ENCODE measurements around the gene LSAMP. TPM values are rescaled to one million over a fixed set of nuclear protein-coding genes. Genes with fewer than 3 reads are reported as not detected.

LSAMP gene
- polyA plus RNA-seq, 1 of the 3 experiments (the other 2 are of a cell fraction) = 6.6 TPM

DNA sequence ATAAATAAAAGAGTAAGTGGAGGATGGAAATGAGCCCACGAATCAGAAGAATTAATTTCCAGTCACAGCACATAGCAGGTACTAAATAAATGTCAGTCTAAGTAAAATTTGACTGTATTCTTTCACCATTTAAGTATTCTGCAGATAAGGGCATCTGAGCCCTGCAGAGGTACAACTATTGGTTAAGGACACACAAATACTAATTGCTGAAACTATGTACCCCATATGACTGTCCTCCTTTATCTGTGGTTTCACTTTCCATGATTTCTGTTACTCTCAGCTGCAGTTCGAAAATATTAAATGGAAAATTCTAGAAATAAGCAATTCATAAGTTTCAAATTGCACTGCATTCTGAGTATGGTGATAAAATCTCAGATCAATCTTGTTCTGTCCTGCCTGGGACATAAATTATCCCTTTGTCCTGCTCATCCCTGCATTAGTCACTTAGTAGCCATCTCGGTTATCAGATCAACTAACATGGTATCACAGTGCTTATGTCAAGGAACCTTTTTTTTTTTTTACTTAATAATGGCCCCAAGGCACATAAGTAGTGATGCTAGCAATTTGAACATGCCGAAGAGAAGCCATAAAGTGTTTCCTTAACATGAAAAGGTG lies 95.1 kb downstream of the LSAMP start (continued):
- peak; percentile 38; the same call in 1 of the 2 replicates for TF ChIP-seq RXRA (IDR thresholded peaks at IDR 0.05; ENCODE audit: borderline replicate concordance, low read depth)
- TF ChIP-seq NFIC (IDR thresholded peaks at IDR 0.05; ENCODE audit: borderline replicate concordance) = peak; percentile 66; the same call in 1 of the 2 replicates
- TF ChIP-seq, protein P1, sequence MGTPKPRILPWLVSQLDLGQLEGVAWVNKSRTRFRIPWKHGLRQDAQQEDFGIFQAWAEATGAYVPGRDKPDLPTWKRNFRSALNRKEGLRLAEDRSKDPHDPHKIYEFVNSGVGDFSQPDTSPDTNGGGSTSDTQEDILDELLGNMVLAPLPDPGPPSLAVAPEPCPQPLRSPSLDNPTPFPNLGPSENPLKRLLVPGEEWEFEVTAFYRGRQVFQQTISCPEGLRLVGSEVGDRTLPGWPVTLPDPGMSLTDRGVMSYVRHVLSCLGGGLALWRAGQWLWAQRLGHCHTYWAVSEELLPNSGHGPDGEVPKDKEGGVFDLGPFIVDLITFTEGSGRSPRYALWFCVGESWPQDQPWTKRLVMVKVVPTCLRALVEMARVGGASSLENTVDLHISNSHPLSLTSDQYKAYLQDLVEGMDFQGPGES (IDR thresholded peaks at IDR 0.05; ENCODE audit: low read depth, low read length) = no peak
- TF ChIP-seq, protein P2, sequence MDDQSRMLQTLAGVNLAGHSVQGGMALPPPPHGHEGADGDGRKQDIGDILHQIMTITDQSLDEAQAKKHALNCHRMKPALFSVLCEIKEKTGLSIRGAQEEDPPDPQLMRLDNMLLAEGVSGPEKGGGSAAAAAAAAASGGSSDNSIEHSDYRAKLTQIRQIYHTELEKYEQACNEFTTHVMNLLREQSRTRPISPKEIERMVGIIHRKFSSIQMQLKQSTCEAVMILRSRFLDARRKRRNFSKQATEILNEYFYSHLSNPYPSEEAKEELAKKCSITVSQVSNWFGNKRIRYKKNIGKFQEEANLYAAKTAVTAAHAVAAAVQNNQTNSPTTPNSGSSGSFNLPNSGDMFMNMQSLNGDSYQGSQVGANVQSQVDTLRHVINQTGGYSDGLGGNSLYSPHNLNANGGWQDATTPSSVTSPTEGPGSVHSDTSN (IDR thresholded peaks at IDR 0.05) = peak; percentile 95
- TF ChIP-seq JUND (IDR thresholded peaks at IDR 0.05) = peak; percentile 81
- peak; percentile 46 to 79 for TF ChIP-seq EP300 (IDR thresholded peaks at IDR 0.05; ENCODE audit: borderline replicate concordance in 1 of 2, low read depth in 1 of 2, low read length in 1 of 2)
- TF ChIP-seq SIN3A (IDR thresholded peaks at IDR 0.05; ENCODE audit: borderline replicate concordance, low read depth, low read length) = no peak
- TF ChIP-seq FOXJ3 (CRISPR knock-in tag; IDR thresholded peaks at IDR 0.05) = no peak
- TF ChIP-seq MXI1 (IDR thresholded peaks at IDR 0.05; ENCODE audit: low read depth, low read length) = no peak
- TF ChIP-seq FOSL2 (IDR thresholded peaks at IDR 0.05; ENCODE audit: borderline replicate concordance, low read depth) = peak; percentile 64; the same call in 1 of the 2 replicates
- TF ChIP-seq FOXM1 (IDR thresholded peaks at IDR 0.05; ENCODE audit: low read depth) = peak; percentile 58

DNA sequence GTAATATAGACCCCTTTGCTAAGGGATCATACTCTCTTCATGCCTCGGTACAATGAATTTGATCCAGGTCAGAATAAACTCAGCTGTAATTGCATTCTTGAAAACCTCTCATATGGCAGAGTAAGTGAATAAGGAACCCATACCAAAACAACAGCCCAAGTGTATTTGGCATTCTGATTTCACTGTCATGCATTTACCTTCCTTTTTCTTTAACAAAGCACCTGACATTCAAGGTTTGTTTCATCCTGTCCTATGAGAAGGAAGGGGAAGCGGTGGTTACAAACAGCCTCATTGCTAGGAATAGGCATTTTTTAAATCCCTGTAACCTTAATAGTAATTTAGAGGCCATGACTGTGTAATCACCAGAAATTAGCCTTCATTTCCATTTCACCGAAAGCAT lies 97.1 kb downstream of the LSAMP start:
- 86% methylated on average over 3 of the region's 3 CpGs for WGBS (ENCODE audit: low lambda C conversion rate)
- Histone ChIP-seq H3K9ac (no peak overlapping the region), H3K36me3 (replicated peaks in 1 of 2; ENCODE audit: control insufficient read depth in 1 of 2, insufficient read depth in 2 of 2, low read length in 1 of 2) (no peaks in the 10 kb centered on the region), H3K9me2 (no peaks in the 10 kb centered on the region), H3K79me2 (ENCODE audit: insufficient read depth) (no peaks in the 10 kb centered on the region), H3K27me3 (ENCODE audit: insufficient read depth) (no peaks in the 10 kb centered on the region), H4K20me1 (ENCODE audit: insufficient read depth) (no peaks in the 10 kb centered on the region), H3K27ac (ENCODE audit: low read depth in 2 of 2, low read length in 1 of 2) (no peak overlapping the region), H3K4me1 (ENCODE audit: control insufficient read depth in 1 of 2, insufficient read depth in 2 of 2, low read depth in 1 of 2, low read length in 1 of 2) (peaks cover 0 to 2% of the 10 kb centered on the region in 2 experiments; a peak in 1 of 4 replicates), H2AFZ (ENCODE audit: low read depth) (no peak overlapping the region), H3F3A (replicated peaks; ENCODE audit: insufficient read depth) (peaks cover 3% of the 10 kb centered on the region), H3K4me2 (no peak overlapping the region), H3K4me3 (ENCODE audit: low read depth in 2 of 2, low read length in 1 of 2) (no peak overlapping the region), H3K9me3 (no peaks in the 10 kb centered on the region)
- ChIA-PET POLR2A (no interaction called here), CTCF (interaction anchor here (0.9 kb wide), 1 partner anchor 20 kb away, joined by 3 read pairs; no protein-coding TSS in a partner anchor)
- TF ChIP-seq SMC3 (IDR thresholded peaks at IDR 0.05; ENCODE audit: low read depth, low read length) (no peak), CHD2 (IDR thresholded peaks at IDR 0.05; ENCODE audit: low read length, partially characterized antibody) (no peak), RAD21 (IDR thresholded peaks at IDR 0.05; ENCODE audit: low read length) (no peak), TEAD4 (IDR thresholded peaks at IDR 0.05; ENCODE audit: borderline replicate concordance, insufficient read depth) (no peak), GABPA (IDR thresholded peaks at IDR 0.05; ENCODE audit: low read depth) (no peak), FOXM1 (IDR thresholded peaks at IDR 0.05; ENCODE audit: low read depth) (no peak), FOXJ3 (CRISPR knock-in tag; IDR thresholded peaks at IDR 0.05) (no peak), EP300 (IDR thresholded peaks at IDR 0.05; ENCODE audit: borderline replicate concordance in 1 of 2, low read depth in 1 of 2, low read length in 1 of 2) (no peak)
- TF ChIP-seq, protein P3, sequence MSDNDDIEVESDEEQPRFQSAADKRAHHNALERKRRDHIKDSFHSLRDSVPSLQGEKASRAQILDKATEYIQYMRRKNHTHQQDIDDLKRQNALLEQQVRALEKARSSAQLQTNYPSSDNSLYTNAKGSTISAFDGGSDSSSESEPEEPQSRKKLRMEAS (IDR thresholded peaks at IDR 0.05; ENCODE audit: low read depth) = no peak
- DNase-seq = no peak

All from SK-N-SH (cell line).